Testis (tissue), 3 donors: ENCODE measurements around the gene RHOT1. TPM values are rescaled to one million over a fixed set of nuclear protein-coding genes. Genes with fewer than 3 reads are reported as not detected.

Source experiments
- DNase-seq: peaks from one replicate; pipeline ENCODE4 v3.0.0-alpha.2; 2019
- H3K27ac ChIP-seq, 2 donors: fragments of 200-600 bp; sonication (generic); one replicate each; pipeline ENCODE4 v1.5.1; 2019
- H3K27me3 ChIP-seq: fragments of 200-600 bp; sonication (generic); one replicate; pipeline ENCODE4 v1.5.1; 2019
- H3K36me3 ChIP-seq: fragments of 200-600 bp; sonication (generic); one replicate; pipeline ENCODE4 v1.5.1; 2017; ENCODE audit warnings: low read depth; ENCODE audit errors: missing control alignments
- H3K4me1 ChIP-seq: fragments of 200-600 bp; sonication (generic); one replicate; pipeline ENCODE4 v1.5.1; 2019
- H3K4me3 ChIP-seq, 2 donors: fragments of 200-600 bp; sonication (generic); one replicate each; pipeline ENCODE4 v1.5.1; 2017 to 2019
- H3K9me3 ChIP-seq: fragments of 200-600 bp; sonication (generic); one replicate; pipeline ENCODE4 v1.5.1; 2017
- CTCF ChIP-seq, 3 experiments: fragments of 450-650 bp in 2 of 3; fragments of 200-600 bp in 1 of 3; sonication (generic) in 1 of 3; IDR thresholded peaks; one replicate each; pipeline ENCODE4 v1.5.1; 2016 to 2019; ENCODE audit warnings: antibody characterized with exemption in 3 of 3, mild to moderate bottlenecking in 2 of 3, moderate library complexity in 1 of 3
- POLR2A ChIP-seq: fragments of 450-650 bp; IDR thresholded peaks from one replicate; pipeline ENCODE4 v1.6.1; 2017; ENCODE audit warnings: antibody characterized with exemption, mild to moderate bottlenecking, moderate library complexity
- WGBS, 2 donors: methylation state at CpG; one replicate each; pipeline ENCODE4 v1.1.5; 2018; 5-methylcytosine and 5-hydroxymethylcytosine counted together
- intact Hi-C: fragments of 100-400 bp; cut with DNase I; formaldehyde crosslinking; loops from one replicate; pipeline ENCODE4 v1.15.1; 2023; ENCODE audit warnings: low total_unique reads
- polyA plus RNA-seq: library from polyadenylated mRNA; stranded (reverse); fragments of 350-450 nt; fragmentation: Illumina TruSeq; extraction: RNeasy Lipid Tissue Mini Kit (QIAGEN cat#74804); gene quantifications from one replicate; pipeline ENCODE4 v1.2.3, GENCODE V29; 2014; ENCODE audit warnings: low read depth, low replicate concordance; ENCODE audit not compliant: insufficient read depth
- total RNA-seq, 2 donors: library from RNA; depleted of rRNA; stranded (reverse); fragments of >200 nt; gene quantifications; one replicate each; pipeline ENCODE4 v1.2.3, GENCODE V29; 2016

Gene RHOT1
- total and polyA plus RNA-seq, 3 donors from 2014 or later = 42.6 to 60.6 (median 51.3) TPM

- H3K27me3 ChIP-seq = no peaks in the 10 kb centered on the region
- intact Hi-C loops = no loop called here
- H3K4me3 ChIP-seq = no peak overlapping the region
- WGBS, 2 donors = 65 to 68% methylated on average over 6 of the region's 6 CpGs
- no peaks in the 10 kb centered on the region for H3K9me3 ChIP-seq
- H3K4me1 ChIP-seq = no peaks in the 10 kb centered on the region
- DNase-seq = no peak
- TF ChIP-seq CTCF (IDR thresholded peaks at IDR 0.05) (no peak), POLR2A (no peak)
- no peak overlapping the region for H3K27ac ChIP-seq
- H3K36me3 ChIP-seq = no peaks in the 10 kb centered on the region
Measured at GRCh38 chr17:32123782-32124181, 18.5 kb upstream of the RHOT1 start.

DNA sequence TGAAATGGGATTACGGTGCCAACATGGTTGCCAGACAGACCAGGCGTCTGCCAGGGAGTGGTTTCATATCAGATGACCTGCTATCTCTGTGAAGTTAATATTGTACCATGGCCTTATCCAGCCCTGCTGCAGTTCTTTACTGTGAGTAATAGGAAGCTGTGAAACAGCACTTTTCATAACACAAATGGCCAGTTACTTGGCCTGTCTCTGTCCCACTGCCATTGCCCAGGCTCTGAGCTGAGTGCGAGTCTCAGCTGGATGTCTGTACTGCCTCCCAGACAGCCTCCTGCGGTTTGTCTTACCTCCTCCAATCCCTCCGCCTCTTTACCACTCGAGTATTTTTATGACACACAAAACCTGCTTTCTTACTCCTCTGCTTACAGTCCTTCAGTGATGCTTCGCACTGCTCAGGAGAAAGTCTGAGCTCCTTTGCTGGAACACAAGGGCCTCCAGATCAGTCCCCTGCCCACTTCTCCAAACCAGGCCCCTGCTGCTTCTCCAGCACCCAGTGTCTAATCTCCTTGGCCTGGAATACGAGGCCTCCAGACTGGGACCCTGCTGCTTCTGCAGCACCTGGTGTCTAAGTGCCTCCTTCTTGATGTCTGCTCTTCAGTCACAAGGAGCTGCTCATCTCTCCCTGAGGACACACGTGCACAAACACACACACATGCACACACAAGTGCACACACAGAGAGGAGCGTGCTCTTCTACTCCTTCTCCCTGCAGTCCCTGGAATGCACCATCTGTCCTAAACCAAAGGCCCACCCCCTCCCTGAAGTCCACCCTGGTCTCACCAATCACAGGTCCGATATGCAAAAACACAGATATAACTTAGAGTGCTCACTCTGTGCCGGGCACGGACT lies 17.1 kb upstream of the RHOT1 start:
- Histone ChIP-seq H3K27ac (no peak overlapping the region), H3K4me1 (no peaks in the 10 kb centered on the region), H3K9me3 (no peaks in the 10 kb centered on the region), H3K27me3 (no peaks in the 10 kb centered on the region), H3K4me3 (no peak overlapping the region), H3K36me3 (no peaks in the 10 kb centered on the region)
- TF ChIP-seq CTCF (IDR thresholded peaks at IDR 0.05) (no peak), POLR2A (no peak)
- 84 to 90% methylated on average over 13 of the region's 13 CpGs for WGBS, 2 donors
- DNase-seq = no peak
- intact Hi-C loops = no loop called here

DNA sequence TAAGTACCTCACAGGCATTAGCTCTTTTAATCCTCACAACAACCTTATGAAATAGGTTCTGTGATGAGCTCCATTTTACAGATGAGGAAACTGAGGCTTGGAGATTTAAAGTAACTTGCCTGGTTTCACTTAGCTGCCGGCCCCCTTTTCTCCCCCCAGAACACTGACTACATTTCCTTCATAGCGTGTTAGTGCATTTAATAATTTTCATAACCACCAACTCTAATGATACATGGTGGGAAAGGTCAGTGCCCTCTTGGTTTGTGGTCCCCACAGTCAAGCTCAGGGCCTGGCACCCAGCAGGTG lies 16.5 kb upstream of the RHOT1 start:
- H3K4me1 ChIP-seq = no peaks in the 10 kb centered on the region
- DNase-seq = no peak
- H3K27ac ChIP-seq = no peak overlapping the region
- WGBS, 2 donors = 94 to 100% methylated on average over 2 of the region's 2 CpGs
- no peak for TF ChIP-seq POLR2A
- no peak for TF ChIP-seq CTCF (IDR thresholded peaks at IDR 0.05)
- H3K9me3 ChIP-seq = no peaks in the 10 kb centered on the region
- intact Hi-C loops = no loop called here
- H3K36me3 ChIP-seq = no peaks in the 10 kb centered on the region
- H3K27me3 ChIP-seq = no peaks in the 10 kb centered on the region
- H3K4me3 ChIP-seq = no peak overlapping the region

DNA sequence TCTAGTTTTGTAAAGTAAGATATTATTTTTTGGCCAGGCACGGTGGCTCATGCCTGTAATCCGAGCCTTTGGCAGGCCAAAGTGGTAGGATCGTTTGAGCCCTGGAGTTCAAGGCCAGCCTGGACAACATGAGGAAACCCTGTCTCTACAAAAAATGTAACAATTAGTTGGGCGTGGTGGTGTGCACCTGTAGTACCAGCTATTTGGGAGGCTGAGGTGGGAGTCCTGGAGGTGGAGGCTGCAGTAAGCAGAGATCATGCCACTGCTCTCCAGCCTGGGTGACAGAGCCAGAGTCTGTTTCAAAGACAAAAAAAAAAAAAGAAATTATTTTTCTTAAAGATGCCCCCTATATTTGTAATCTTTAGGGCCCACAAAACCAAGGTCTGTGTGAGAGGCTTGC lies 16.0 kb upstream of the RHOT1 start:
- H3K27ac ChIP-seq = no peak overlapping the region
- H3K9me3 ChIP-seq = no peaks in the 10 kb centered on the region
- no peak for DNase-seq
- H3K4me1 ChIP-seq = no peaks in the 10 kb centered on the region
- TF ChIP-seq POLR2A (no peak), CTCF (IDR thresholded peaks at IDR 0.05) (no peak)
- H3K36me3 ChIP-seq = no peaks in the 10 kb centered on the region
- WGBS, 2 donors = 52 to 63% methylated on average over 4 of the region's 4 CpGs
- H3K4me3 ChIP-seq = no peak overlapping the region
- no peaks in the 10 kb centered on the region for H3K27me3 ChIP-seq
- intact Hi-C loops = no loop called here

DNA sequence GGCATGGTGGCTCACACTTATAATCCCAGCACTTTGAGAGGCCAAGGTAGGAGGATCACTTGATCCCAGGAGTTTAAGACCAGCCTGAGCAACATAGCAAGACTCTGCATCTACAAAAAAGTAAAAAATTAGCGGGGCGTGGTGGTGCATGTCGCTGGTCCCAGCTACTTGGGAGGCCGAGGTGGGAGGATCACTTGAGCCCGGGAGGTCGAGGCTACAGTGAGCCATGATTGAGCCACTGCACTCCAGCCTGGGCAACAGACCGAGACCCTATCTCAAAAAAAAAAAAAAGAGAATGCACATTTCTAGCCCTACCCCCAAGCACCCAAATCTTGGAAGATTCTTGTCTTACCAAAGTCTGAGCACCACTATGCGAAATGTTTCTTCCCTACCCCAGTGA lies 15.6 kb upstream of the RHOT1 start:
- DNase-seq = no peak
- no peaks in the 10 kb centered on the region for H3K4me1 ChIP-seq
- no peaks in the 10 kb centered on the region for H3K27me3 ChIP-seq
- intact Hi-C loops = no loop called here
- no peaks in the 10 kb centered on the region for H3K9me3 ChIP-seq
- H3K36me3 ChIP-seq = no peaks in the 10 kb centered on the region
- 88 to 89% methylated on average over 8 of the region's 8 CpGs for WGBS, 2 donors
- peak overlapping the region; percentile 84 to 85 for H3K27ac ChIP-seq
- no peak overlapping the region for H3K4me3 ChIP-seq
- TF ChIP-seq CTCF (IDR thresholded peaks at IDR 0.05) = no peak
- no peak for TF ChIP-seq POLR2A
